Measurements from ENCODE around the gene CDK14.

CDK14 gene

GRCh38 chr7:91082852-91083495, 486.9 kb downstream of the CDK14 start:
- Histone ChIP-seq H3K27ac (no peak overlapping the region), H3K4me2 (0 out of 22 replicates have a peak overlapping the region, but pooled peaks of 1 of the 11 experiments have one; percentile 52), H4K20me1 (no peaks in the 10 kb centered on the region), H3K4me3 (no peak overlapping the region), H3K4me1 (peaks cover 9 to 25% (median 20%) of the 10 kb centered on the region in 10 experiments), H3K36me3 (peaks cover 0 to 22% (median 0%) of the 10 kb centered on the region in 11 experiments; a peak in 6 of 22 replicates), H3K9ac (no peak overlapping the region), H3K27me3 (no peaks in the 10 kb centered on the region), H3K9me3 (replicated peaks in 1 of 11) (no peaks in the 10 kb centered on the region)
- TF ChIP-seq Cebpa-rat (IDR thresholded peaks at IDR 0.05): no peak

GRCh38 chr7:91083855-91084644, 487.9 kb downstream of the CDK14 start:
- TF ChIP-seq Cebpa-rat (IDR thresholded peaks at IDR 0.05): no peak
- Histone ChIP-seq H3K4me1 (peaks cover 9 to 25% (median 20%) of the 10 kb centered on the region in 10 experiments), H3K27me3 (no peaks in the 10 kb centered on the region), H3K27ac (no peak overlapping the region), H3K36me3 (peaks cover 0 to 22% (median 0%) of the 10 kb centered on the region in 11 experiments; a peak in 6 of 22 replicates), H4K20me1 (no peaks in the 10 kb centered on the region), H3K4me3 (no peak overlapping the region), H3K9ac (no peak overlapping the region), H3K9me3 (replicated peaks in 1 of 11) (no peaks in the 10 kb centered on the region), H3K4me2 (peak overlapping the region in 2 of 11 experiments; percentile 7 to 48; a peak in 3 of 22 replicates)

GRCh38 chr7:91085175-91085574, 489.1 kb downstream of the CDK14 start:
- Histone ChIP-seq H4K20me1 (no peaks in the 10 kb centered on the region), H3K27me3 (no peaks in the 10 kb centered on the region), H3K4me2 (no peak overlapping the region), H3K4me1 (peaks cover 9 to 26% (median 17%) of the 10 kb centered on the region in 10 experiments), H3K36me3 (peaks cover 0 to 22% (median 0%) of the 10 kb centered on the region in 11 experiments; a peak in 6 of 22 replicates), H3K9ac (no peak overlapping the region), H3K27ac (no peak overlapping the region), H3K4me3 (no peak overlapping the region), H3K9me3 (replicated peaks in 1 of 11) (no peaks in the 10 kb centered on the region)
- TF ChIP-seq Cebpa-rat (IDR thresholded peaks at IDR 0.05): no peak

GRCh38 chr7:91086200-91086599, 490.1 kb downstream of the CDK14 start:
- Histone ChIP-seq H4K20me1 (no peaks in the 10 kb centered on the region), H3K9ac (no peak overlapping the region), H3K4me3 (no peak overlapping the region), H3K4me2 (no peak overlapping the region), H3K27me3 (no peaks in the 10 kb centered on the region), H3K9me3 (replicated peaks in 1 of 11) (no peaks in the 10 kb centered on the region), H3K36me3 (peaks cover 0 to 22% (median 0%) of the 10 kb centered on the region in 11 experiments; a peak in 6 of 22 replicates), H3K27ac (no peak overlapping the region), H3K4me1 (peaks cover 9 to 27% (median 11%) of the 10 kb centered on the region in 10 experiments)
- no peak for TF ChIP-seq Cebpa-rat (IDR thresholded peaks at IDR 0.05)

- Histone ChIP-seq H3K36me3 (peaks cover 0 to 27% (median 3%) of the 10 kb centered on the region in 11 experiments; a peak in 11 of 22 replicates), H3K4me2 (no peak overlapping the region), H3K4me3 (no peak overlapping the region)
Measured at GRCh38 chr7:91088156-91088555, 492.0 kb downstream of the CDK14 start.

GRCh38 chr7:91088691-91089090, 492.6 kb downstream of the CDK14 start:
- TF ChIP-seq Cebpa-rat (IDR thresholded peaks at IDR 0.05): no peak
- H3K27me3 ChIP-seq: no peaks in the 10 kb centered on the region
- no peaks in the 10 kb centered on the region for H4K20me1 ChIP-seq
- H3K9ac ChIP-seq: no peak overlapping the region
- no peaks in the 10 kb centered on the region for H3K9me3 ChIP-seq (replicated peaks in 1 of 11)
- H3K4me3 ChIP-seq: no peak overlapping the region
- H3K4me2 ChIP-seq: no peak overlapping the region
- H3K4me1 ChIP-seq: peaks cover 0 to 16% (median 1%) of the 10 kb centered on the region in 10 experiments; a peak in 6 of 20 replicates
- peaks cover 0 to 30% (median 5%) of the 10 kb centered on the region in 11 experiments; a peak in 11 of 22 replicates for H3K36me3 ChIP-seq
- no peak overlapping the region for H3K27ac ChIP-seq

More at GRCh38 chr7:91088156-91088555, 492.0 kb downstream of the CDK14 start:
- Histone ChIP-seq H3K27me3 (no peaks in the 10 kb centered on the region), H3K9ac (no peak overlapping the region), H3K9me3 (replicated peaks in 1 of 11) (no peaks in the 10 kb centered on the region), H3K27ac (no peak overlapping the region), H4K20me1 (no peaks in the 10 kb centered on the region), H3K4me1 (peaks cover 0 to 16% (median 1%) of the 10 kb centered on the region in 10 experiments; a peak in 6 of 20 replicates)
- no peak for TF ChIP-seq Cebpa-rat (IDR thresholded peaks at IDR 0.05)

- TF ChIP-seq Cebpa-rat (IDR thresholded peaks at IDR 0.05): no peak
- Histone ChIP-seq H3K36me3 (peaks cover 0 to 22% (median 4%) of the 10 kb centered on the region in 11 experiments; a peak in 12 of 22 replicates), H3K27me3 (no peaks in the 10 kb centered on the region), H3K4me2 (peak overlapping the region in 2 of 11 experiments; percentile 39 to 49; a peak in 5 of 22 replicates), H3K4me3 (no peak overlapping the region), H3K27ac (no peak overlapping the region), H4K20me1 (no peaks in the 10 kb centered on the region), H3K4me1 (peaks cover 0 to 9% (median under 1%) of the 10 kb centered on the region in 10 experiments; a peak in 6 of 20 replicates), H3K9me3 (replicated peaks in 1 of 11) (no peaks in the 10 kb centered on the region), H3K9ac (0 out of 22 replicates have a peak overlapping the region, but pooled peaks of 1 of the 11 experiments have one; percentile 22)
Measured at GRCh38 chr7:91089382-91089963, 493.4 kb downstream of the CDK14 start.

- Histone ChIP-seq H3K9me3 (replicated peaks in 1 of 11) (no peaks in the 10 kb centered on the region), H3K27ac (no peak overlapping the region), H3K4me3 (no peak overlapping the region), H3K9ac (no peak overlapping the region), H3K4me1 (peaks cover 0 to 7% (median 0%) of the 10 kb centered on the region in 10 experiments; a peak in 3 of 20 replicates), H3K36me3 (peaks cover 0 to 16% (median 4%) of the 10 kb centered on the region in 11 experiments; a peak in 7 of 22 replicates), H4K20me1 (no peaks in the 10 kb centered on the region), H3K27me3 (no peaks in the 10 kb centered on the region), H3K4me2 (no peak overlapping the region)
- TF ChIP-seq Cebpa-rat (IDR thresholded peaks at IDR 0.05): no peak
Measured at GRCh38 chr7:91090684-91091083, 494.6 kb downstream of the CDK14 start.

Data from BLaER1 treated with 17β-estradiol and CSF1 and Interleukin-3, amounts not matched to agents 10 nM and 100 nM (cell line).